ENCODE measurements around the gene HSPG2.

DNA sequence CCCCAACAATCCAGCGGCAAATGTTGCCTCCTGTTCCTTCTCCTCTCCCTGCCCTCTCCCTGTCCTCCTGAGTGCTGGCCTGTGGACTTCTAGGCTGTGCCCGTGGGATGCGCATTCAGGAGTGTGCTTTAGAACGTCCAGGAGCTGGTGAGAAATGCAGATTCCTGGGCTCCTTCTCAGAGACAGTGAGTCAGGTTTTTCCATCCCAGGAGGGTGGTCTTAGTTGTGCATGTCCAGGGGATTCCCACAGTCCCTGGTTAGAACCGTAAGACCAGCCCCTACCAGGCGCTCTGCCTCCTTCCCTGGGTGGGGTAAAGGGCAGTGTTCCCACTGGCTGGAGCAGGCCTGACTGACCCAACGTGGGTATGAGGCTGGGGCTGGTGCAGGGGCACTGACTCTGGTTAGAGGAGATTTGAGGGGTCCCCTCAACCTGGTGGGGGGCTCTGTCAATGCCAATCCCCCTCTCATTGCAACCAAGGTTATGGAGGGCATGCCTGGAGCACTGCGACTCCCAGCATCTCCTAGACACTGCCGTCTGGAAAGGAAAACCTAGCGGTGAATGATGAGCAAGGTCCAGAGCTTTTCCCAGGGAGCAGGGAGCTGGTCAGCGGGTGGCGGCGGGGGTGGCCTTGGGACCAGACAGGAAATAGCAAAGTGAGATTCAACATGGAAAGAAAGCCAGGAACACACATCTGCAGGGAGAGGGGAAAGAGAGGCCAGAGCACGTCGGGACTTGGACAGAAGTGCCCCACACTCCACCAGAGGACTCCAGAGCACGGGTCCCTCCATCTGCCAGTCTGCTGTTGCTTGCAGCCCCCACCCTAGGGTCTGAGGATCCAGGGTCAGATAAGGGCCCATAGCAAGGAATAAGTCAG is 38.5 kb downstream of the HSPG2 start:
- TF ChIP-seq EZH2phosphoT487 (IDR thresholded peaks at IDR 0.05; ENCODE audit: borderline replicate concordance, low read depth, low read length), result no peak
- TF ChIP-seq, protein P1, sequence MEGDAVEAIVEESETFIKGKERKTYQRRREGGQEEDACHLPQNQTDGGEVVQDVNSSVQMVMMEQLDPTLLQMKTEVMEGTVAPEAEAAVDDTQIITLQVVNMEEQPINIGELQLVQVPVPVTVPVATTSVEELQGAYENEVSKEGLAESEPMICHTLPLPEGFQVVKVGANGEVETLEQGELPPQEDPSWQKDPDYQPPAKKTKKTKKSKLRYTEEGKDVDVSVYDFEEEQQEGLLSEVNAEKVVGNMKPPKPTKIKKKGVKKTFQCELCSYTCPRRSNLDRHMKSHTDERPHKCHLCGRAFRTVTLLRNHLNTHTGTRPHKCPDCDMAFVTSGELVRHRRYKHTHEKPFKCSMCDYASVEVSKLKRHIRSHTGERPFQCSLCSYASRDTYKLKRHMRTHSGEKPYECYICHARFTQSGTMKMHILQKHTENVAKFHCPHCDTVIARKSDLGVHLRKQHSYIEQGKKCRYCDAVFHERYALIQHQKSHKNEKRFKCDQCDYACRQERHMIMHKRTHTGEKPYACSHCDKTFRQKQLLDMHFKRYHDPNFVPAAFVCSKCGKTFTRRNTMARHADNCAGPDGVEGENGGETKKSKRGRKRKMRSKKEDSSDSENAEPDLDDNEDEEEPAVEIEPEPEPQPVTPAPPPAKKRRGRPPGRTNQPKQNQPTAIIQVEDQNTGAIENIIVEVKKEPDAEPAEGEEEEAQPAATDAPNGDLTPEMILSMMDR (conservative IDR thresholded peaks at IDR 0.05; ENCODE audit: low read length), result no peak
